Effector memory CD4-positive, alpha-beta T cell (primary cell): ENCODE results near the gene LRCH2.

Experiments used
- DNase-seq, 3 donors: peaks; one replicate each; pipeline ENCODE4 v3.0.0-alpha.2; 2020
- H3K27ac ChIP-seq: 2 replicates; pipeline ENCODE4 v1.7.0; 2013; ENCODE audit warnings: mild to moderate bottlenecking, low read length, moderate library complexity; ENCODE audit not compliant: insufficient read depth, poor library complexity, severe bottlenecking
- H3K27me3 ChIP-seq: replicated peaks from 2 replicates; pipeline ENCODE4 v1.7.0; 2013; ENCODE audit warnings: mild to moderate bottlenecking, low read length; ENCODE audit not compliant: insufficient read depth, control insufficient read depth, poor library complexity, severe bottlenecking
- H3K36me3 ChIP-seq: 2 replicates; pipeline ENCODE4 v1.7.0; 2013; ENCODE audit warnings: mild to moderate bottlenecking, low read length, moderate library complexity; ENCODE audit not compliant: control insufficient read depth, insufficient read depth
- H3K4me1 ChIP-seq: 2 replicates; pipeline ENCODE4 v1.7.0; 2013; ENCODE audit warnings: low read length, mild to moderate bottlenecking; ENCODE audit not compliant: control insufficient read depth, insufficient read depth, poor library complexity, severe bottlenecking
- H3K4me3 ChIP-seq: 2 replicates; pipeline ENCODE4 v1.7.0; 2013; ENCODE audit warnings: low read length, low read depth, mild to moderate bottlenecking; ENCODE audit not compliant: insufficient read depth, poor library complexity, severe bottlenecking
- H3K9me3 ChIP-seq: 2 replicates; pipeline ENCODE4 v1.7.0; 2013; ENCODE audit warnings: mild to moderate bottlenecking, low read length, moderate library complexity; ENCODE audit not compliant: control insufficient read depth

The LRCH2 gene

DNA sequence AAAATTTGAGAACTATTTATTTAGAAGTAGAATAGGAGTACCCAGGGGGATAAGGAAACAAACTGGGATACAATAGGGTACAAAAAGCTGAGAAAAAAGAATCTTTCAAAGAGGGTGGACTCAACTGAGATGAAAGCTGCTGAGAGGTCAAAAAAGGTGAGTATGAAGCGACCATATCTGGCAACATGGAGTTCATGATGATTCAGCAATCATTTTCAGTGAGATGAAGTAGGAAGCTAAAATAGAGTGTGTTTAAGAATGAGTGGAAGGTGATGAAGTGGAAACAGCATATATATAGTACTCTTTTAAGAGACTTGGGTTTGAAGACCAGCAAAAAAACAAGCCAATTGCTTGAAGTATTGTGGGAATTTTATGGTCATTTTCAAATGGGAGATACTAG is 144.5 kb downstream of the LRCH2 start:
- DNase-seq, result no peak
- H3K27me3 ChIP-seq, result no peaks in the 10 kb centered on the region
- no peaks in the 10 kb centered on the region for H3K9me3 ChIP-seq
- H3K4me1 ChIP-seq, result no peaks in the 10 kb centered on the region
- H3K36me3 ChIP-seq, result no peaks in the 10 kb centered on the region
- no peak overlapping the region for H3K4me3 ChIP-seq
- no peak overlapping the region for H3K27ac ChIP-seq

DNA sequence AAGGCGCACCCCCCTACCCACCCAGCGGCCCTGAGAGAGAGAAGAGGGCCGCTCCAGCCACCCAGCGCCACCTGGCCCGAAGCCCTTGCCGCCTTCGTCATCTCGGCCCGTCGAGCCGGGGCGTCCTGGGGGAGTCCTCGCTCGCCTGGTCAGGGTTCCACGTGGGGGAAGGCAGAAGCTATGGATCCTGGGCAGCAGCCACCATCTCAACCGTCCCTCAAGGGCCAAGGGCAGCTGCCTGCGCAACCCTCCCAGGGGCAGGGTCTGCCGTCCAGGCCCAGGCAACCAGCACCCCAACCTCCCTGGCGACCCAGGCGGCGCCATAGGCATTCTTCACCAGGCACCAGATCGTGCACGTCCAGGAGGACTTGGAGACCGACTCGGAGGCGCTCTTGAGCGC is 165.0 kb downstream of the LRCH2 start:
- Histone ChIP-seq H3K27me3 (no peaks in the 10 kb centered on the region), H3K9me3 (no peaks in the 10 kb centered on the region), H3K4me3 (no peak overlapping the region), H3K27ac (no peak overlapping the region), H3K36me3 (no peaks in the 10 kb centered on the region), H3K4me1 (no peaks in the 10 kb centered on the region)
- DNase-seq, result no peak

DNA sequence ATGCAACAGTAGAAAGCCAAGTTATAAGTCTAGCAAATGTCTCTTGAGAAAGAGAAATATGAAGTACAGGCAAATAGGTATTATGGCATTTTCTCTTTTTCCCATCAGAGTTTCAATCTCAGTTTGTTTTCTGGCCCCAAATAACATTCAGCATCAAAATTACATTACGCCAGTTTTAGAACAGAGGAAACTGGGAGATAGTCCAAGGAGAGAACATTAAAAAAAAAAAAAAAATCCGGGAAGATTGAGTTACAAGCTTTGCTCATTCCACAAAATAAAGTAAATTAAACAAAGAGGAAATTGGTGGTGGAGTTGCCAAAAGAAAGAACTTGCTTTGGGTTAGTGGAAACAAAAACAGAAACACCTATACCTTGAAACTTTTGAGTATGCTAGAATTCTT is 166.1 kb downstream of the LRCH2 start:
- H3K36me3 ChIP-seq, result no peaks in the 10 kb centered on the region
- H3K27ac ChIP-seq, result no peak overlapping the region
- no peaks in the 10 kb centered on the region for H3K4me1 ChIP-seq
- no peaks in the 10 kb centered on the region for H3K9me3 ChIP-seq
- no peaks in the 10 kb centered on the region for H3K27me3 ChIP-seq
- DNase-seq, result no peak
- H3K4me3 ChIP-seq, result no peak overlapping the region

DNA sequence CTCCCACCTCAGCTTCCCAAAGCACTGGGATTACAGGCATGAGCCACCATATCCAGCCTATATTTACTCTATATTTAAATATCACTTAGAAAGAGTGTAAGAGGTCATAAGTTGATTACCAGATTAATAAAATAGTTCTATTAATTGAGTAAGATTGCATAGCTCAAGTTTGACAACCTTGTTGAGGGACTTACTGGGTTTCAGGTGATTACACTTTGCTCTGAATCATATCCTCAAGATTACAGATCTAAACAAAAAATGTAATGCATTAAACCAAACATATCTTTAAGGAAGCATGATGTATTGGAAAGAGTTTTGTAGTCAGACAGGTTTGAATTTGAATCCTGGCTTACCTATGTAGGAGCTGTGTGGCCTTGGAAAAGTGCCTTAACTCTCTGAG is 168.6 kb downstream of the LRCH2 start:
- no peak for DNase-seq
- Histone ChIP-seq H3K27me3 (no peaks in the 10 kb centered on the region), H3K4me3 (no peak overlapping the region), H3K27ac (no peak overlapping the region), H3K36me3 (no peaks in the 10 kb centered on the region), H3K9me3 (no peaks in the 10 kb centered on the region), H3K4me1 (no peaks in the 10 kb centered on the region)
